T-helper 2 cell treated with Interferon-gamma antibody and Interleukin-4, amounts not matched to agents 100 ng/mL and 5 ng/mL, for 36 hours (primary cell): ENCODE results near the gene REPIN1. TPM values are rescaled to one million over a fixed set of nuclear protein-coding genes. Genes with fewer than 3 reads are reported as not detected.

Experiments
- intact Hi-C: fragments of 100-400 bp; cut with micrococcal nuclease; formaldehyde crosslinking; loops from one replicate; pipeline ENCODE4 v1.15.1; 2023
- total RNA-seq: library from RNA; stranded (reverse); gene quantifications from 2 replicates; pipeline ENCODE4 v1.2.3, GENCODE V29; 2022

The REPIN1 gene
- 58.2 and 59.1 TPM in 2 replicates for total RNA-seq

GRCh38 chr7:150368096-150368883 lies at the start of gene REPIN1:
Gene REPIN1 (plus strand): TSS chr7:150368822. CDS start chr7:150369712, 890 bp downstream.
- intact Hi-C loops: loop anchor here (1.0 to 2.0 kb wide), 3 partner anchors 11 to 45 kb away; partner anchors contain the start of genes ACTR3C and LRRC61

DNA sequence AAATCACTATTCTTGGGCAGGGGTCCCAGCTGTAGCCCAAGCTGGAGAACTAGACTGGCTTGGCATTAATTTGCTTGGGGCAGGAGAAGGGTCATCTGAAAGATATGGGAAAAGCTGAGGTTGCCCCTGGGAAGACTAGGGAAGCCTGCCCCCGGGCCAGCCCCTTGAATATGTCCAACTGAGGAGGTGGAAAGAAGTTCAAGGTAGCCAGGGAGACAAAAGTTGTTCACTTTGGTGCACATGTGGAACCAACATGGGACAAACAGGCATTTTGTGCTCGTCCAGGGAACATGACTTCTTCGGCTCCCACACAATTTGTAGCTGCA lies 46.9 kb upstream of the REPIN1 start:
- intact Hi-C loops: loop anchor here (2.0 to 5.0 kb wide), 3 partner anchors 47 to 449 kb away; partner anchors contain the start of genes ATP6V0E2 and REPIN1

- intact Hi-C loops: loop anchor here (2.0 to 5.0 kb wide), 3 partner anchors 47 to 450 kb away; partner anchors contain the start of genes ATP6V0E2 and REPIN1
These were observed 46.3 kb upstream of the REPIN1 start for GRCh38 chr7:150322114-150322832.

DNA sequence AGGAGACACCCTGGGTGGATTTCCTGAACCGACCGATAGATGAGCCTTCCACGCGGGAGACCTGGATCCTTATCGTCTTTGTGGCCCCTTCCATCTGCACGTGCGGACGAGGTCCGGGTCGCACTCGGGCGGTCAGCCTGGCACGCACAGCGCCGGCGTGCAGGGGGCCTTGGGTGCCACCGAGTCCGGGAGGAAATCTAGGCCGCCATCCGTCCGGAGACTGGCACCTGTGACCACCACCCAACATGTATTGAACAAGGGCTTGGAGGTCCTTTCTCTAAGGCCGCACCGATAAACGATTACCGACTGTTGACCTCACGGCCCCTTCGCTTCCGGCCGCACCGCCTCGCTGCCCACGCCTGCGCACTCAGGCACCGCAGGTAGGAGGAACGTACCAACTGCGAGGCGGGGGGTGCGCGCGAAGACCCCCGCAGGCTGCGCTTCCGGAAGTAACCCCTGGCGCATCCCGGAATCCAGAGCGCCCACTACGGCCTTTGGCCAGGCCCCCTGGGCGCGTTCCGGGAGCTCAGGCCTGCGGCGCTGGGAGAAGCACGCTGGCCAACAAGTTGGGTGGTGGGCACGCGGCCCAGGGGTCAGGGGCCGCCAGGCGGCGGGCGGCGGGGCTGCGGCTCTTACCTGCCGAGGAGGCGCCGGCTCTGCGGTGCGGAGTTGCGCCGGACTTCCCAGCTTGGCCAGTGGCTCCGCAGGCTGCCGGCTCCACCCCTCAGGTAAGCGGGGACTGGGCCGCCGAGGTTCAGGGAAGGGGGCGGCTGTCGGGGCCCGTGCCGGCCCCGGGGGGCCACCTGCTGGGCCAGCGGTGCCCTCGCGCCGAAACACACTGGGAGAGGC lies 45.6 kb upstream of the REPIN1 start, which contains the start of the genes ACTR3C and LRRC61:
Gene ACTR3C, minus strand, starts transcription at position 713 of the 849 bp plus-strand sequence. CDS start 28,249 bp downstream, outside the sequence.
Gene LRRC61, plus strand, starts transcription at position 523 of the 849 bp plus-strand sequence. CDS start 13,507 bp downstream, outside the sequence.
- intact Hi-C loops: loop anchor here (1.0 to 5.0 kb wide), 4 partner anchors 46 to 451 kb away; partner anchors contain the start of genes ATP6V0E2, REPIN1 and ZNF775

GRCh38 chr7:150323682-150324372 lies 44.8 kb upstream of the REPIN1 start:
- intact Hi-C loops: loop anchor here (1.0 to 5.0 kb wide), 4 partner anchors 45 to 452 kb away; partner anchors contain the start of genes ATP6V0E2, REPIN1 and ZNF775

DNA sequence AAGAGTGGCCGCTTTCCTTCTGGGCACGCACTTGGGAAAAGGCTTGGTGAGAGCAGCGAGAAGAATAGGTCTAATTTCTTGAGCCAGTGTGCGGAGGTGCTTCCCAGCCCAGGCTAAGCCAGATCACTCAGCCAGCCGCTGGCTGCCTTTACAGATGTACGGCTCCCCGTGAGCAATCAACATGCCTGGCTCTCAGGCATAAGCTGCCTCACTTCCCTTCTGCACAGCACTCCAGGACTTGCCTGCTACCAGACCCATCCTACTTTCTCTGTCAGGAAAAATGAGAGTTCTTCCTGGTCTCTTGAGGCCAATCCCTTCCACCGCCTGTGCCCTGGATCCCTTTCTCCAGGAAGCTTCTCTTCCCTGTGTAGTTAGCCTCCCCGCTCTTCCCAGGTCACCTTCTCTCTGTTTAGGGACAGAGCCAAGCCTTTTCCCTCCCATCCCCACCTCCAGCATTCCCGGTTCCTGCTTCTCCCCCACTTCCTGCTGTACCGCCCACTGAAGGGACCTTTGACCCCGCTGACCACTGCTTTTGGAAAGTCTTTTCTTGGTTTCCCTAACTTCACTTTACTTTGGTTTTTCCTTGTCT lies 44.2 kb upstream of the REPIN1 start:
- intact Hi-C loops: loop anchor here (5.0 kb wide), 1 partner anchor 452 kb away; the partner anchor contains the start of gene ATP6V0E2

DNA sequence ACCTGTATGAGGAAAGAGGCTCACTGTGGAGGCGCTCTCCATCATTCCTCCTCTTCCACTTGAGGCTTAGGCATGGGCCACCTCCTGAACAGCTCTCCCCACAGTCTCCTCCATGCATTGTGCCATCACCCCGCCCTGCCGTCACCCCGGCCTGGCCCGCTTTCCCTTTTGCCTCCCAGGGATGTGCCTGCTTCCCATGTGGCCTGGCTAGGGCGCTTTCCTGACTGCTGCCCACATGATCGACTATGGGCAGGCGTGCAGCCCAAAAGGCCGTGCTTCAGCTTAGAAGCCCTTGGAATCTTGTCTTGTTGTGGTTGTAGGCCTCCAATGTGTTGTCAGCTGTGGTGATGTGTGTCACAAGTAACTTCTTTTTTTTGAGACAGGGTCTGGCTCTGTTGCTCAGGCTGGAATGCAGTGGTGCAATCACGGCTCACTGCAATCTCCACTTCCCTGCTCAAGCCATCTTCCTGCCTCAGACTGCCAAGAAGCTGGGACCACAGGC lies 43.5 kb upstream of the REPIN1 start:
- intact Hi-C loops: no loop called here

DNA sequence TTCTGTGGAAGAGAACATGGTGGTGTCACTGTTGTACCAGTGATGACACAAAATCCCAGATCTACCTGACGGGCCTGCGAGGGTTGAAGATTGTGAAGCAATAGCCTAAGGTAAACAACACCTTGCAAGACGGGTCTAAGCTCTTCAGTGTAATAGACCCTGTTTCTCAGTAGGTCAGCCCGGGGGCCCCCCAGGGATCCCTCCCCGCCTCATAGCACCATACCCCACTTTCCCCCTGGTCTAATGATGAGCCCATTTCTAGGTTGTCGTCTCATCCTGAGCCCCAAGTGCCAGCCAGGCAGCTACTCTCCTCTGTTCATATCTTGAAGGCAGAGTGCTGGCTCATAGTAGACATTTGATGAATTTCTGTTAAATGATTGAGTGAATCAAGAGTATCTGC lies 42.7 kb upstream of the REPIN1 start:
- intact Hi-C loops: no loop called here

GRCh38 chr7:150326657-150327268 lies 41.9 kb upstream of the REPIN1 start:
- intact Hi-C loops: no loop called here

DNA sequence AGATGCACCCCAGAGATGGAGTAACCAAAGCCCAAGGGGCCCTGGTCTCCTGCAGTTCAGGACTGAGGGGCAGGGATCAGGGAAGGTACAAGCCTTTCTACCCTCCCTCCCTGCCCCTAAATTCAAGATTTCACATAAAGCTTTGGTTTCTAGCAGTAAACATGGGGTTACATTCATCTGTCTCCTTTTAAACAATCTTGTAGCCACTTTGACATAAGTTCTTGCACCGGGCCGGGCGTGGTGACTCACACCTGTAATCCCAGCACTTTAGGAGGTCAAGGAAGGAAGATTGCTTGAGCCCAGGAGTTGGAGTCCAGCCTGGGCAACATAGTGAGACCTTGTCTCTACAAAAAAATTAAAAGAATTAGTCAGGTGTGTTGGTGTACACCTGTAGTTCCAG lies 41.3 kb upstream of the REPIN1 start:
- intact Hi-C loops: no loop called here

DNA sequence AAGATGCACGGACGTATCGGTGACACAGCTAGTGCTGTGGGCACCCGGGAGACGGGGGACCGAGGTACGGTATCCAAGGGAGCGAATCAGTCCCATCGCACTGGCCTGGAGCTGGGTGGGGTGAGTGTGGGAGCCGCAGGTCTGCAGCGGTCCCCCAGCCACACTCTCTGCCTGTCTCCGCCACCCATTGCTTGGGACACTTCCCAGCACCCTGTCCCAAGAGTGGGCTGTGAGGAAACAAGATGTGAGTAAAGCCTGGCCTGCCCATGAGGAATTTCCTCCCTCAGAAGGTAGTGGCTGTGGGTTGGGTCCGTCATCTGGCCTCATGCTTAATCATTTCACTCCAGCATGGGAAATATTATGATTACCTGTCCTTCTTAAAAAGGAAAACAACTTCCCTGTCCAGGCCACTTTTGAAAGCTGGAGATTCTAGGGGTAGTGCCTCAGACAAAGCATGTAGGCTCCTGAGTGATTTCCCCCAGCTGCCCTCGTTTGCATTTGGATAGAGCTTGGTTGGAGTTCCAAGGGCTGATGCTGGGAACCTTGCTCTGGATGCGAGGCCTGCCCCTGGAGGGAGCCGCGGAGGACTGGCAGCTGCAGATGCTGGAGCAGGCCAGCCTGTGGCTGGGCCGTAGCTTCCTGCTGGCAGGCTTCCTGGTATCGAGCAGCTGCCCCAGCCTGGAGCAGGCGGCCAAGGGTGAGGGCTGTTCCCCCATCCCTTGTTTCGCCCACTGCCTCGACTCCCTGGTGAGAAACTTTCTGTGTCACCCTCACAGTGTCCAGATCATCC lies 39.1 kb upstream of the REPIN1 start:
- intact Hi-C loops: no loop called here

DNA sequence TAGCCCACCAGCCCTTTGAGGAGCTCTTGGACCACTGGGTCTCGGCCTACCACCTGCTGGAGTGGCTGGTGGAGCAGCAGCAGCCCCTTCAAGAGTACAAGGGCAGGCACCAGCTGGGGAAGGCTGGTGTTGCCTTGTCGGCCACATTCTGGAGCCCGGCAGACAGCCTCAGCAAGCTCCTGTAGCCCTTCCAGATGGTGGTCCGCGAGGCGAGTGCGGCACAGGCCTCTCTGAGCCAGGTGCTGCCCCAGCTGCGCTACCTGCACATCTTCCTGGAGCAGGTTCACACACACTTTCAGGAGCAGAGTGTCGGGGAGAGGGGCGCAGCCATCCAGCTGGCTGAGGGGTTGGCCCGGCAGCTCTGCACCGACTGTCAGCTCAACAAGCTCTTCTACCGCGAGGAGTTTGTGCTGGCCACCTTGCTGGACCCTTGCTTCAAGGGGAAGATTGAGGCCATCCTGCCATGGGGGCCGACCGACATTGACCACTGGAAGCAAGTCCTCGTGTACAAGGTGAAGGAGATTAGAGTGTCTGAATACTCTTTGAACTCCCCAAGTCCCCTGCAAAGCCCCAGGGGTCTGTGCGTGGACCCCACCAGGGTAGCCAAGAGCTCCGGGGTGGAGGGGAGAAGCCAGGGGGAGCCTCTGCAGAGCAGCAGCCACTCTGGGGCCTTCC lies 38.3 kb upstream of the REPIN1 start:
- intact Hi-C loops: no loop called here

DNA sequence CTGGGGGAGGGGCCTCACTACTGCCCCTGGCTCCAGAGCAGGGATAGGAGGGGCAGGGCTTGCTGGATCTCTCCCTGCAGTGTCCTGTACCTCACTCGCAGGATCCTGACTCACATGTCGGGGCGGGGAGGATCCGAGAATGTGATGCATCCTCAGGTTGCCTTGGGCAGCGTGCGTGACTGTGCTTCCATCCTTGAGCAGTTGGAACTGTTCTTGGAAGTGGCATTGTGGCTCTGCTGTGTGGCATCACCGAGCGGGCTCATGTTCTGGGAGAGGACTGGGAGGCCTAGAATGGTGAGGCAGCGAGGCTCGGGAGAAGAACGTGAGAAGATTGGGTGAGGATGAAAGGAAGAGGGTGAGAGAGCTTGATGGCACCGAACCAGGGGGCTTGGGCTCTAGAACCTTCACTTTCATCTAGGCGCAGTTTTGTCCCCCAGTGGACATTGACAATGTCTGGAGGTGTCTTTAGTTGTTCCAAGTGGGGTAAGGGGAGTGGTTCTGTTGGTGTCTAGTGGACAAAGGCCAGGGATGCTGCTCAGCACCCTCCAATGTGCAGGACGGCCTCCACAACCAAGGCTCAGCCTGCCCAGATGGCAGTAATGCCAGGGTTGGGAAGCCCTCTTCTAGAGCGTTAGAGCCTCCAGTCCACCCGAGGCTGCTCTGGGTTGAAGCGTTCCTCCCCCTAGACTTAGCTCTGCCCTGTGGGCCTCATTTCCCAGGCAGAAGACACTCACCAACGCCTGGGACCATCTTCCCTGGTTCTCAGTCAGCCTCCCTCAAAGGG lies 35.6 kb upstream of the REPIN1 start:
- intact Hi-C loops: no loop called here

DNA sequence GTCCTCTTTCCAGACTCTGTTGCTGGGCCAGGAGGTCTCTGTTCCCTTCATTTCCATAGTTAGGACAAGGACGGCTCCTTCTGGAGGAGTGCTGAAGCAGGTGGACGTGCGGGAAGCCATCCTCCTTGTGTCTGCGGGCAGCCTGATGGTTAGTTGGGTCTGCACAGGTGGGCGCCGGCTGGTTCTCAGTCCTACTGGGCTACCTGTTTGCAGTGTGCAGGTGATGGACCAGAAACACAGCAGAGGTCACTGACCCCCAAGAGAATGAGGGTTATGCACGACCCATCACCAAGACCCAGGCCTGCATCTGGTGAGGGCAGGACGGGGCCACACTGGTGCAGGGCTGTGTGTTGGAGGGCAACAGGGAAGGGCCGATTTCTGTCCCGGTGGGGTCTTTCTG lies 35.0 kb upstream of the REPIN1 start:
- intact Hi-C loops: no loop called here

- intact Hi-C loops: no loop called here
These were observed 34.5 kb upstream of the REPIN1 start for GRCh38 chr7:150334108-150334507.

DNA sequence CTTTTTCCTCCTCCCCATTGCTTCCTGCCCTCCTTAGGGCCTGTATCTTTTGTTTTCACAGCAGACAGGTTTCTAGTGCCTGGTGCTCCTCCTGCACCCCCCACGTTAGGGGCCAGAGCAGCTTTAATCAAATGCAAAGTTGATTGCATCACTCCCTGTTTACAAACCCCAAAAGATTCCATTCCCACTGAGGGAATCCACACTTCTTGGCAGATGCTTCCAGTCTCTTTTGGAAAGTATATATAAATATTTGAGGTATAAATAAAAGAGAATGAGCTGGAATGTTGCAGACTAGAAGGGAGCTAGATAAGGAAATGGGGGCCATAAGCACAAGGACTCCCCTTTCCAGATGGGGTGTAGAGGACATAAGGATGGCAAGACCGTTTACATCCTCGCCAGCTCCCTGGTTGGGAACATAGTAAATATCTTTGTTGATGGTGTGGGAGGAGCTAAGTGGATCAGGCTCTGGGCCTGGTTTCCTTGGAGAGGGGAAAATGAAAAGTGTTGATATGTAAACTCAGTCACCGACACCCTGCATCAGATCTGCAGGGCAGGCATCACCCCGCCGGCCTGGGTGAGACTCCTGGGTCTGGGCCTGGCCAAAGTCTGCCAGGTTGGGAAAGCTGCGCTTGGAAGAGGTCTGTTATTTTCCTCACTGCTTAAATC lies 33.4 kb upstream of the REPIN1 start:
- intact Hi-C loops: no loop called here

DNA sequence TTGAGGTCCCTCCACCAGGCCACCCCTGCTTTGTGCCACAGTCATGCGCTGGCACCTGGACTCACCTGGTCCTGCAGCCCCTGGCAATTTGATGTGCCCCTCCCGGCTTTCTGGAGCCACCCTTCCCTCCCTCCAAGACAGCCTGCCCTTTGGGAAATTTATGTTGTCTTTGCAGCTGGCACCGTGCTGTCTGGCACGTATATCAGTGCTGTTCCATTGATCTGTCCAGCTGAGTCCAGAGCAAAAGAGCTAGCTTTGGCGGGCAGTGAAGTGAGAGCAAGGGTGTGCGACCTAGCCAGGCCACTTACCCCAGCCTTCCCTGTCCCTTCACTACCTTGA lies 32.9 kb upstream of the REPIN1 start:
- intact Hi-C loops: no loop called here
